NCI-H1694 (cell line): ENCODE measurements around the gene PNPLA2.

ENCODE experiments used
- DNase-seq: peaks from one replicate; lab custom pipeline; 2025; lab: John Stamatoyannopoulos, UW

PNPLA2 gene

GRCh38 chr11:844693-845644, 26.3 kb downstream of the PNPLA2 start:
- peak; percentile 41 for DNase-seq

GRCh38 chr11:845872-846495, 27.3 kb downstream of the PNPLA2 start:
- DNase-seq = no peak

GRCh38 chr11:846496-847098, 27.9 kb downstream of the PNPLA2 start:
- no peak for DNase-seq

- no peak for DNase-seq
These were observed 29.2 kb downstream of the PNPLA2 start for GRCh38 chr11:847876-848275.

GRCh38 chr11:848380-848931, 29.7 kb downstream of the PNPLA2 start:
- DNase-seq = no peak

GRCh38 chr11:849104-849824, 30.6 kb downstream of the PNPLA2 start:
- no peak for DNase-seq

GRCh38 chr11:849951-850774, 31.4 kb downstream of the PNPLA2 start:
- DNase-seq = no peak

GRCh38 chr11:850775-851763, 32.4 kb downstream of the PNPLA2 start:
- DNase-seq = no peak

- DNase-seq = no peak
These were observed 34.0 kb downstream of the PNPLA2 start for GRCh38 chr11:852762-853161.

- no peak for DNase-seq
These were observed 35.2 kb downstream of the PNPLA2 start for GRCh38 chr11:853682-854448.

- no peak for DNase-seq
These were observed 36.1 kb downstream of the PNPLA2 start for GRCh38 chr11:854601-855329.

- no peak for DNase-seq
These were observed 36.6 kb downstream of the PNPLA2 start for GRCh38 chr11:855330-855674.

GRCh38 chr11:855796-856195, 37.1 kb downstream of the PNPLA2 start:
- no peak for DNase-seq

GRCh38 chr11:856397-856796, 37.7 kb downstream of the PNPLA2 start:
- no peak for DNase-seq

GRCh38 chr11:858053-858761, 39.5 kb downstream of the PNPLA2 start:
- DNase-seq = no peak

- no peak for DNase-seq
These were observed 40.1 kb downstream of the PNPLA2 start for GRCh38 chr11:858762-859339.

- DNase-seq = peak; percentile 78
These were observed 40.8 kb downstream of the PNPLA2 start for GRCh38 chr11:859394-860131.
